ENCODE data around the gene TSSK3.

DNA sequence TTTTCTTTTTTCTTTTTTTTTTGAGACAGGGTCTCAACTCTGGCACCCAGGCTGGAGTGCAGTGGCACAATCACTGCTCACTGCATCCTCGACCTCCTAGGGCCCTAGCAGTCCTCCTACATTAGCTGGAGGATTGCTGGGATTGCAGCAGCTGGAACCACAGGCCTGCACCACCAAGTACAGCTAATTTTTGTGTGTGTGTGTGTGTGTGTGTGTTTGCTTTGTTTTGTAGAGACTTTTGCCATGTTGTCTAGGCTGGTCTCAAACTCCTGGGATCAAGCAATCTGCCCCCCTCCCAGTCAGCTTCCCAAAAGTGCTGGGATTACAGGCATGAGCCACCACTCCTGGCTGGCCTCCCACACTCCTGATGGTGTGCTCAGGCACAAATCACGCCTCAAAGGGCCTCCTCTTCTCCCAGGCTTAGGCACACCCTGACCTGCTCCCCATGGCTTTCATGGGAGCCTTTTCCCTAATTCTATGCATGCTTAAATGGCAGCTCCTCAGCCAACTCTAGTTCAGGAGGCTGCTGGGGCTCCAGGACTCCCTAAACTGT, 9.4 kb upstream of the TSSK3 start:
- TF ChIP-seq, protein P1, sequence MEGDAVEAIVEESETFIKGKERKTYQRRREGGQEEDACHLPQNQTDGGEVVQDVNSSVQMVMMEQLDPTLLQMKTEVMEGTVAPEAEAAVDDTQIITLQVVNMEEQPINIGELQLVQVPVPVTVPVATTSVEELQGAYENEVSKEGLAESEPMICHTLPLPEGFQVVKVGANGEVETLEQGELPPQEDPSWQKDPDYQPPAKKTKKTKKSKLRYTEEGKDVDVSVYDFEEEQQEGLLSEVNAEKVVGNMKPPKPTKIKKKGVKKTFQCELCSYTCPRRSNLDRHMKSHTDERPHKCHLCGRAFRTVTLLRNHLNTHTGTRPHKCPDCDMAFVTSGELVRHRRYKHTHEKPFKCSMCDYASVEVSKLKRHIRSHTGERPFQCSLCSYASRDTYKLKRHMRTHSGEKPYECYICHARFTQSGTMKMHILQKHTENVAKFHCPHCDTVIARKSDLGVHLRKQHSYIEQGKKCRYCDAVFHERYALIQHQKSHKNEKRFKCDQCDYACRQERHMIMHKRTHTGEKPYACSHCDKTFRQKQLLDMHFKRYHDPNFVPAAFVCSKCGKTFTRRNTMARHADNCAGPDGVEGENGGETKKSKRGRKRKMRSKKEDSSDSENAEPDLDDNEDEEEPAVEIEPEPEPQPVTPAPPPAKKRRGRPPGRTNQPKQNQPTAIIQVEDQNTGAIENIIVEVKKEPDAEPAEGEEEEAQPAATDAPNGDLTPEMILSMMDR (IDR thresholded peaks at IDR 0.05), result no peak
- TF ChIP-seq POLR2A (IDR thresholded peaks at IDR 0.05), result no peak
- no peak for TF ChIP-seq POLR2AphosphoS5 (IDR thresholded peaks at IDR 0.05)
